GM12878 (cell line): ENCODE measurements around the gene CEP126. TPM values are rescaled to one million over a fixed set of nuclear protein-coding genes. Genes with fewer than 3 reads are reported as not detected.

ENCODE experiments used
- BHLHE40 ChIP-seq, 2 experiments: fragments of 450-650 bp in 1 of 2; IDR thresholded peaks; 2 replicates each; pipeline ENCODE4 v1.6.1; 2011 to 2017; ENCODE audit warnings: low read depth in 2 of 2, borderline replicate concordance in 1 of 2, improper control_type of control experiment in 1 of 2, low read length in 1 of 2, mild to moderate bottlenecking in 1 of 2
- FOS ChIP-seq: IDR thresholded peaks from 3 replicates; pipeline ENCODE4 v1.6.1; 2011; ENCODE audit warnings: borderline replicate concordance; ENCODE audit not compliant: insufficient read length; ENCODE audit errors: extremely low read depth
- POLR2AphosphoS2 ChIP-seq: IDR thresholded peaks from 2 replicates; pipeline ENCODE4 v1.6.1; 2011; ENCODE audit warnings: low read depth, mild to moderate bottlenecking, low read length, improper control_type of control experiment, moderate library complexity
- SMC3 ChIP-seq: IDR thresholded peaks from 2 replicates; pipeline ENCODE4 v1.6.1; 2011; ENCODE audit warnings: low read length, improper control_type of control experiment, borderline replicate concordance
- SUZ12 ChIP-seq: fragments of 200-600 bp; sonication (generic); IDR thresholded peaks from one replicate; pipeline ENCODE4 v1.6.1; 2018; ENCODE audit warnings: antibody characterized with exemption, mild to moderate bottlenecking; ENCODE audit not compliant: unreplicated experiment
- polyA plus RNA-seq, 11 experiments: library from polyadenylated mRNA; depleted of rRNA in 4 of 11; unstranded in 6 of 11; stranded (reverse) in 5 of 11; fragments of >200 nt; fragmentation: Nextera tagmentation in 4 of 11; fragmentation: Illumina TruSeq in 1 of 11; extraction: Ambion mirVana in 4 of 11; extraction: Trizol in 1 of 11; gene quantifications; 1 replicate in 1 of 11; 2 replicates in 10 of 11; pipeline versions ENCODE4 v1.2.1 to v1.2.3, GENCODE V29; 2011 to 2016; ENCODE audit warnings: inconsistent platforms in 2 of 11, missing spikeins in 2 of 11, low read depth in 1 of 11
- total RNA-seq, 4 experiments: library from RNA; depleted of rRNA in 3 of 4; stranded (reverse); fragments of >200 nt in 3 of 4; fragmentation: Illumina TruSeq in 1 of 4; extraction: Trizol in 1 of 4; gene quantifications; 2 replicates each; pipeline versions ENCODE4 v1.2.1 to v1.2.3, GENCODE V29; 2013 to 2021
- TF ChIP-seq, protein P1 (sequence below): IDR thresholded peaks from 2 replicates; pipeline ENCODE4 v1.6.1; 2012; ENCODE audit warnings: low read depth, low read length, improper control_type of control experiment
- TF ChIP-seq, protein P2 (sequence below): fragments of 450-650 bp; IDR thresholded peaks from 2 replicates; pipeline ENCODE4 v1.6.1; 2016; ENCODE audit warnings: mild to moderate bottlenecking, moderate library complexity, borderline replicate concordance

The CEP126 gene
- total and polyA plus RNA-seq, 10 of the 15 experiments (the other 5 are each of a cell fraction or from before 2014, with no cell fraction given) = 0.01 TPM; not detected in 8

DNA sequence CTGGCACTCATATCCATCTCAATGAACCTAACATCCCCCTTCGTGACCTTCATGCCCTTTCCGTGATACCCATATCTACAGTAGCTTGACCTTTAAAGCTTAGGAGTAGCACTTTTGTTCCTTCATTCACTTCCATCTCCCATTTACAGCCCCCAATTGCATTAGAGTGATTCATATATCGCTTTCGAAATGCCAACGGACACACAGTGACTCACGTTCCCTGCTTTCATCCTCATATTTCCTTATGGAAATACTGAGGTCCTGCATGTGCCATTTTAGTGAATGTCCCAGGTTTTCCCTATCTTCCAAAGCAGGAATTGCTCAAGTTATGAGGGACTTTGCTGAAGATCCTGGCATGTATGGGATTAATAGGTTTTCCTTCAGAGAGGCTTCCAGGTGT, 44.3 kb upstream of the CEP126 start (continued):
- TF ChIP-seq, protein P1, sequence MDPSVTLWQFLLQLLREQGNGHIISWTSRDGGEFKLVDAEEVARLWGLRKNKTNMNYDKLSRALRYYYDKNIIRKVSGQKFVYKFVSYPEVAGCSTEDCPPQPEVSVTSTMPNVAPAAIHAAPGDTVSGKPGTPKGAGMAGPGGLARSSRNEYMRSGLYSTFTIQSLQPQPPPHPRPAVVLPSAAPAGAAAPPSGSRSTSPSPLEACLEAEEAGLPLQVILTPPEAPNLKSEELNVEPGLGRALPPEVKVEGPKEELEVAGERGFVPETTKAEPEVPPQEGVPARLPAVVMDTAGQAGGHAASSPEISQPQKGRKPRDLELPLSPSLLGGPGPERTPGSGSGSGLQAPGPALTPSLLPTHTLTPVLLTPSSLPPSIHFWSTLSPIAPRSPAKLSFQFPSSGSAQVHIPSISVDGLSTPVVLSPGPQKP = no peak
- no peak for TF ChIP-seq BHLHE40 (IDR thresholded peaks at IDR 0.05; ENCODE audit: borderline replicate concordance in 1 of 2, low read depth in 2 of 2, low read length in 1 of 2)
- TF ChIP-seq SMC3 = no peak
- TF ChIP-seq FOS = no peak
- TF ChIP-seq, protein P2, sequence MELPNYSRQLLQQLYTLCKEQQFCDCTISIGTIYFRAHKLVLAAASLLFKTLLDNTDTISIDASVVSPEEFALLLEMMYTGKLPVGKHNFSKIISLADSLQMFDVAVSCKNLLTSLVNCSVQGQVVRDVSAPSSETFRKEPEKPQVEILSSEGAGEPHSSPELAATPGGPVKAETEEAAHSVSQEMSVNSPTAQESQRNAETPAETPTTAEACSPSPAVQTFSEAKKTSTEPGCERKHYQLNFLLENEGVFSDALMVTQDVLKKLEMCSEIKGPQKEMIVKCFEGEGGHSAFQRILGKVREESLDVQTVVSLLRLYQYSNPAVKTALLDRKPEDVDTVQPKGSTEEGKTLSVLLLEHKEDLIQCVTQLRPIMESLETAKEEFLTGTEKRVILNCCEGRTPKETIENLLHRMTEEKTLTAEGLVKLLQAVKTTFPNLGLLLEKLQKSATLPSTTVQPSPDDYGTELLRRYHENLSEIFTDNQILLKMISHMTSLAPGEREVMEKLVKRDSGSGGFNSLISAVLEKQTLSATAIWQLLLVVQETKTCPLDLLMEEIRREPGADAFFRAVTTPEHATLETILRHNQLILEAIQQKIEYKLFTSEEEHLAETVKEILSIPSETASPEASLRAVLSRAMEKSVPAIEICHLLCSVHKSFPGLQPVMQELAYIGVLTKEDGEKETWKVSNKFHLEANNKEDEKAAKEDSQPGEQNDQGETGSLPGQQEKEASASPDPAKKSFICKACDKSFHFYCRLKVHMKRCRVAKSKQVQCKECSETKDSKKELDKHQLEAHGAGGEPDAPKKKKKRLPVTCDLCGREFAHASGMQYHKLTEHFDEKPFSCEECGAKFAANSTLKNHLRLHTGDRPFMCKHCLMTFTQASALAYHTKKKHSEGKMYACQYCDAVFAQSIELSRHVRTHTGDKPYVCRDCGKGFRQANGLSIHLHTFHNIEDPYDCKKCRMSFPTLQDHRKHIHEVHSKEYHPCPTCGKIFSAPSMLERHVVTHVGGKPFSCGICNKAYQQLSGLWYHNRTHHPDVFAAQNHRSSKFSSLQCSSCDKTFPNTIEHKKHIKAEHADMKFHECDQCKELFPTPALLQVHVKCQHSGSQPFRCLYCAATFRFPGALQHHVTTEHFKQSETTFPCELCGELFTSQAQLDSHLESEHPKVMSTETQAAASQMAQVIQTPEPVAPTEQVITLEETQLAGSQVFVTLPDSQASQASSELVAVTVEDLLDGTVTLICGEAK = no peak
- TF ChIP-seq POLR2AphosphoS2 = no peak
- no peak for TF ChIP-seq SUZ12
